ENCODE results near the gene DTX1. TPM values are rescaled to one million over a fixed set of nuclear protein-coding genes. Genes with fewer than 3 reads are reported as not detected.

DTX1 gene
- total RNA-seq, result 0.16 TPM in 1 of 2 replicates, not detected in the other

GRCh38 chr12:113056631-113057488 lies at the start of gene DTX1:
TSS of gene DTX1 (plus strand) at chr12:113056730. CDS start at chr12:113058193, 1,463 bp downstream.

GRCh38 chr12:113135178-113136127 lies 78.9 kb downstream of the DTX1 start, which contains the start of gene RASAL1:
TSS of gene RASAL1 (minus strand) at chr12:113135761. CDS start at chr12:113135462, 299 bp downstream.

Other genes with a start within 250 kb of the DTX1 start
- 1.6 and 2.3 TPM in 2 replicates for gene OAS1, start 149.8 kb upstream of the DTX1 start, total RNA-seq
- gene OAS3, start 118.3 kb upstream of the DTX1 start, total RNA-seq, result 4.6 and 19.7 TPM in 2 replicates
- gene OAS2, start 78.2 kb upstream of the DTX1 start, total RNA-seq, result not detected in 2 replicates
- 0.16 and 4.9 TPM in 2 replicates for gene RASAL1, start 79.0 kb downstream of the DTX1 start, total RNA-seq
- gene CFAP73, start 93.0 kb downstream of the DTX1 start, total RNA-seq, result not detected in 2 replicates
- gene DDX54, start 128.7 kb downstream of the DTX1 start, total RNA-seq, result 48.8 and 64.0 TPM in 2 replicates
- 30.0 and 35.0 TPM in 2 replicates for gene RITA1, start 129.0 kb downstream of the DTX1 start, total RNA-seq
- 21.8 and 55.0 TPM in 2 replicates for gene TPCN1, start 164.7 kb downstream of the DTX1 start, total RNA-seq

All from mesangial cell (primary cell).